Vagina (tissue), 2 donors: ENCODE data around the gene STXBP6.

Experiments
- POLR2A ChIP-seq, 2 donors: fragments of 450-650 bp; IDR thresholded peaks; one replicate each; pipeline ENCODE4 v1.6.1; 2017; ENCODE audit warnings: antibody characterized with exemption in 2 of 2, mild to moderate bottlenecking in 2 of 2, moderate library complexity in 2 of 2
- TF ChIP-seq, protein P1 (sequence below), 3 experiments: fragments of 450-650 bp in 2 of 3; fragments of 200-600 bp in 1 of 3; sonication (generic) in 1 of 3; IDR thresholded peaks; one replicate each; pipeline ENCODE4 v1.5.1; 2017 to 2019; ENCODE audit warnings: antibody characterized with exemption in 3 of 3, mild to moderate bottlenecking in 2 of 3, moderate library complexity in 2 of 3

DNA sequence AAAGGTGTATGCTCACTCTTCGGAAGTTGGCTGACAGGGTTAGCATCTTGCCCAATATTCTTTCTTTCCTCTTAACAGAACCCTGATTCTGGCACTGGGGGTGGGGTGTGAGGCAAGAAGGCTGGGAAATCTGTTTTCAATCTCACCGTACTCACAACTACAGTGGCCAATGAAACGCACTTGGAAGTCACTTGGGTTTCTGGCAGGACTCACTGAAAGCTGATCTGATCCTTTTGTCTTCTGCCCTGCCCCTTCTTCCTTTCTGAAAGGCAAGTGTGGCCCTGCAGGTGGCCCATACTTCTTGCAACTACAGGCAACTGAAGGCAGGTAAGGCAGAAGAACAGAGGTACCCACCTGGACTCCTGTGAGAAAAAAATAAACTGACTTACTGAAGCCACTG lies 106.9 kb downstream of the STXBP6 start:
- TF ChIP-seq, protein P1, sequence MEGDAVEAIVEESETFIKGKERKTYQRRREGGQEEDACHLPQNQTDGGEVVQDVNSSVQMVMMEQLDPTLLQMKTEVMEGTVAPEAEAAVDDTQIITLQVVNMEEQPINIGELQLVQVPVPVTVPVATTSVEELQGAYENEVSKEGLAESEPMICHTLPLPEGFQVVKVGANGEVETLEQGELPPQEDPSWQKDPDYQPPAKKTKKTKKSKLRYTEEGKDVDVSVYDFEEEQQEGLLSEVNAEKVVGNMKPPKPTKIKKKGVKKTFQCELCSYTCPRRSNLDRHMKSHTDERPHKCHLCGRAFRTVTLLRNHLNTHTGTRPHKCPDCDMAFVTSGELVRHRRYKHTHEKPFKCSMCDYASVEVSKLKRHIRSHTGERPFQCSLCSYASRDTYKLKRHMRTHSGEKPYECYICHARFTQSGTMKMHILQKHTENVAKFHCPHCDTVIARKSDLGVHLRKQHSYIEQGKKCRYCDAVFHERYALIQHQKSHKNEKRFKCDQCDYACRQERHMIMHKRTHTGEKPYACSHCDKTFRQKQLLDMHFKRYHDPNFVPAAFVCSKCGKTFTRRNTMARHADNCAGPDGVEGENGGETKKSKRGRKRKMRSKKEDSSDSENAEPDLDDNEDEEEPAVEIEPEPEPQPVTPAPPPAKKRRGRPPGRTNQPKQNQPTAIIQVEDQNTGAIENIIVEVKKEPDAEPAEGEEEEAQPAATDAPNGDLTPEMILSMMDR (IDR thresholded peaks at IDR 0.05): no peak
- no peak for TF ChIP-seq POLR2A (IDR thresholded peaks at IDR 0.05)
